GM19455 (cell line): ENCODE measurements around the gene DCHS1.

Experiments used
- ATAC-seq: cut with Tn5 transposase; IDR thresholded peaks from one replicate; pipeline ENCODE4 v1.9.1; 2021; ENCODE audit not compliant: unreplicated experiment

DCHS1 gene

DNA sequence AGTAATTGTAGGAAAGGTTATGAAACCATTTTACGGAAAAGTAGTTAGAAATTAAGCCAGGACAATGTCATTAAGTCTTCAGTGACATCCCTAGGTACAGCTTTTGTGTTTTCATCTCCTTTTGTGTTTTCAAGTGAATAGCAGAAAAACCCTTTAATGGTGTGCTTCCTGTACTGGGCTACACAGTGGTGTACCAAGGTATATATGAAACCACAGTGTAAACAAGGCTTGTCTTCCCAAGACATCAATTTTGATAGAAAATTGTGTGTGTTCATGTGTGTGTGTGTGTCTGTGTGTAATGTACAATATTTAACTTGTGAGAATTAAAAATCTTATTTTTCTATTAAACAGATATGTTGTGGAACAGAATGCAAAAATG, 18.6 kb upstream of the DCHS1 start:
- ATAC-seq: no peak

DNA sequence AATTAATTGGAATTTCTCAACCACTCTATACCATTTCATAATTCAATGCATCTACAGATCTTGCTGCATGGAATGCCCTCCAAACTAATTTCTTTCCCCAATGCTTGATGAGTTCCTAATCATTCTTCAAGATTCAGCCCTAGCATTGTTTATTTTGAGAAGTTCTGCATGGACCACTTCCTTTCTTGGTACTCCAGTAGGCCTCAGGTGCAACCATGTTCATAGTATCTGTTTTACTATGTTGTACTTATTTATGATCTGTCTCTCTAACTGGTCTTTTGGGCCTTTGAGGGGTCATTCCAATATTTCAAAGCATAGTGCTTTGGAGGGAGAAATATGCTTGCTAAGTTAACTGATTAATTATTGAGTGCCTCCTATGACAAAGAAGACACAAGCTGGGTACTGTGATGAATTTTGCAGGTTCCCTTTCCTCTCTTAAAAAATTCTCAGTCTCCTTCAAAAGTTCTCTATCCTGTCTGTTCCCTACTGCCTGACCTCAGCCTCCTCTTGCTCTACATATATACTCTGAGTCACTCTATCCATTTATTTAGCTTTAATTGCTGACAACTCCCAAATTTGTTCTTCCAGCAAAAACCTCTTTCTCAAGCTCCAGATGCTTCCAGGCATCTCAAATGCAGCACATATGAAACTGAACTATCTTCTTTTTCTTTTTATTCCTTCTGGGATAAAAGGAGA, 18.1 kb upstream of the DCHS1 start:
- ATAC-seq: no peak

DNA sequence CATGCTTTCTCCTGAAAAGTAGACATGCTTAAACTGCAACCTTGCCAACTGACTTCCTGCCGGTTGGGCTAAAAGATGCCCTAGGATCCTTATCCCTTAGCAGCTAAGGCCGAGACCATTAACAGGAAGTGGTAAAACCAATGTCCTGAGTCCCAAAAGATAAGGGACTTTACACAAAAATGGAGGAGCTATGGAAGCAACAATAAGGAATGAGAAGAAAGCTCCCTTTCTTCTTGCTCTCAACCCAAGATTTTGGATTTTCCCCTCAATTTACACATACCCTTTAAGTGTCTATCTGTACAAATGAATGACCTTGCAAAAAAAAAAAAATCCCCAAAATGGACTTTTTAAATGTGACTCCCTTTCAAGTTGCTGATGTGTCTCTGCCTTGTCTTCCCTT, 16.4 kb upstream of the DCHS1 start:
- no peak for ATAC-seq

DNA sequence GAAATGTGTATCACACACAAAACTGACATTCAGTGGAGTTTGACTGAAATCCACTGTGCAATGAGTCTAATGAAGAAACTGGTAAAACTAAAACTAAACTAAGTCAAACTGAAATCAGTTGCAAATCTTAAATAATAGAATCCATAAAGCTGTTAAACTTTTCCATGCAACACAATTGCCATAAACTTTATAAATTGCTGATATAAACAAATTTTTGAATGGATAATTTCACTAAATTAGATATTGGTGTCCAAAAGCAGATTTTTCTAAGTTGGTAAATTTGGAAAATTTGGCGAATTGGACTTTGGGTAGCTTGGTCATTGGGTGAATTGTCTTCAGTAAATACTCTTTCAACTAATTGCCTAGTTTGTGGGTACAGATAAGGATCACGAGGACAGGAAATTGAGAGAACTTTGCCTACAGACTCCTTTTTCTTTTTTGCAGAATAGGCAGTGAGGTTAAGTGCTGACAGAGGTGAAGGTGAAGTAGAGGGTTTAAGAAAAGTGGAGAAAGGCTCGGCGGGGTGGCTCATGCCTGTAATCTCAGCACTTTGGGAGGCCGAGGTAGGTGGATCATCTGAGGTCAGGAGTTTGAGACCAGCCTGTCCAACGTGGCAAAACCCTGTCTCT, 14.7 kb upstream of the DCHS1 start:
- ATAC-seq: no peak

DNA sequence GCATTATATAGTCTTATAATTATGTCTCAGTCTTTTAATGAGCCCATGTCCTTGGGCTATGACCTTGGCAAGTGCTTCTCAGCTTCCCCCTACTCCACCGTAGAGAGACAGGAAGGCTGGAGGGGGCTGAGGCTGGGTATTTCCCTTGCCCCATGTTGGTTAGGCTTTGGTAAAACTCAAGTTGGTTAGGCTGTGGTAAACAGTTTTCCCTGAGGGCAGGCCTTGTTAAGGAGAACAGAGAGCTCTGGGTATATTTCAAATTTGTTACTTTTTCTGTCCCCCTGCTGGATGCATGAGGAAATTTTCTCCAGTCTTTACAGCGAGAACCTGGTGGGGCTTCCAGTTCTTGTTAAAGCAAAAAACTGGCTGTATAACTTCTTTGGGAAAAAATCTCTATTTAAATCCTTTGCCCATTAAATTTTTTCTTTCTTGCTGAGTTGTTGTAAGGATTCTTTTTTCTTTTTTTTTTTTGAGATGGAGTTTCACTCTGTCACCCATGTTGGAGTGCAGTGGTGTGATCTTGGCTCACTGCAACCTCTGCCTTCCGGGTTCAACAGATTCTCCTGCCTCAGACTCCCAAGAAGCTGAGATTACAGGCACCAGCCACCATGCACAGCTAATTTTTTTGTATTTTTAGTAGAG, 12.2 kb upstream of the DCHS1 start:
- no peak for ATAC-seq

DNA sequence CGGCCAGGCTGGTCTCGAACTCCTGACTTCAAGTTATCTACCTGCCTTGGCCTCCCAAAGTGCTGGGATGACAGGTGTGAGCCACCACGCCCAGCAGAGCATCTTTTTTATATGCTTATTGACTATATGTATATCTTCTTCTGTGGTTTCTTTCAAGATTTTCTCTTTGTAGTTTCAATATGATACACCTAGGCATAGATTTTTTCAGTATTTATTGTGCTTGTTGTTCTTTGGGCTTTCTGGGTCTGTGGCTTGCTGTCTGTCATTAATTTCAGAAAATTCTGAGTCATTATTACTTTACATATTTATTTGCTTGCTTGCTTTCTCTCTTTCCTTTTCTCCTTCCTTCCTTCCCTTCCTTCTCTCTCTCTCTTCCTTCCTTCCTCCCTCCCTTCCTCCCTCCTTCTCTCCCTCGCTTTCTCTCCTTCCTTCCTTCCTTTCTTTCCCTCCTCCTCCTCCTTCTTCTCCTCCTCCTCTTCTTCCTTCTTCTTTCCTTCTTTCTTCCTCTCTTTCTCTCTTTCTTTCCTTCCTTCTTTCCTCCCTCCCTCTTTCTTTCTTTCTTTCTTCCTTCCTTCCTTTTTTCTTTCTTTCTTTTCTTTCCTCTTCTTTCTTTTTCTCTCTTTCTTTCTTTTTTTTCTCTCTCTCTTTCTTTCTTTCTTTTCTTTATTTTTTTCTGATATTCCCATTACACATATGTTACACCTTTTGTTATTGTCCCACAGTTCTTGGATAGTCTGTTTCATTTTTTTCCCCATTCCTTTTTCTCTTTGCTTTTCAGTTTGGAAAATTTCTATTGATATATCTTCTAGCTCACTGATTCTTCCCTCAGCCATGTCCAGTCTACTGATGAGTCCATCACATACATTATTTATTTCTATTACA, 10.9 kb upstream of the DCHS1 start:
- no peak for ATAC-seq

DNA sequence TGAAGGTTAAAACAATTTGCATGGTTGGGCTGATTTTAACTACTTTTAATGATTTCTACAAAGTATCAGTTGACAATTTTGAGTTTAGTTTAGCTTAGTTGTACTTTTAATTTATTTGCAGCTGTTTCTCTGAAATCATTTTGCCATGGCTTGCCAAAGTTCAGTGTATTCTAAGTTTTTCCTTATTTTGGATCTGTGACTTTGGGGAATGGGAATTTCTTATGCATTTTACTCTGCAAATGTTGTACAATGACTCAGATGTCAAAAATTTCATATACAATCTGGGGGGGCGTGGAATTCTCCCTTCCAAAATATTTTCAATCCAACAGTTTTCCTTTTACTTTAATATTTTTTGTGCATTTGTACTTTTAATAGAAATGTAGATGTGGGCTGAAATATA, 8.9 kb upstream of the DCHS1 start:
- no peak for ATAC-seq

DNA sequence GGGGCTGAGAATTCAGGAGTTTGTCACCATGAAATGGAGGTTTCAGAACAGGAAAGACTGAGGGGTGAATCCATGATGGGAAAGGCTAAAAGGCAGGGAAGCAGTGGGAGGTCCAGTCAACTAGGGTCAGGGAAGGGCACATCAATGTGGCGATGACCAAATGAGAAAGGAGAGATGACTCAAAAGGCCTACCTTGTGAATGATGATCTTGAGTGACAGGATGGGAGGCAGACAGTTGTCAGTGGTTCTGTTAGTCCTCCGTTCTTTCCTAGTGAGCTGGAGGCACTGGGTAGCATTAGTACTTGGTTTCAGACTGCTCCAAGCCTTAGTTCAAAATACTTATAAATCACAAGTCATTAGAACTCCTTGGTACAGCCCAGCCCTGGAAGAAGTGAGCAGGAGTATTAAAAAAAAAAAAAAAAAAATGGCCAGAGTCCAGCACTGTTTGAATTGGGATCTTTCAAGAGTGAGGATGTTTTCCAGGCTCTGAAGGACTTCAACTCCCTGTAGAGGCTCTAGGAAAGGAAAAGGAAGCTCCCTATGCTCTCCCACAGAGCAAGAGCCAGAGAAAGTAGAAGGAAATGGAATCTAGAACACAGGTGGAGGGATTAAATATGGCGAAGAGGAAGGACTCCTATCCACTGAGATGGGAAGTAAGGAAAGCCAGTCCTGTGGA, 8.3 kb upstream of the DCHS1 start:
- no peak for ATAC-seq

DNA sequence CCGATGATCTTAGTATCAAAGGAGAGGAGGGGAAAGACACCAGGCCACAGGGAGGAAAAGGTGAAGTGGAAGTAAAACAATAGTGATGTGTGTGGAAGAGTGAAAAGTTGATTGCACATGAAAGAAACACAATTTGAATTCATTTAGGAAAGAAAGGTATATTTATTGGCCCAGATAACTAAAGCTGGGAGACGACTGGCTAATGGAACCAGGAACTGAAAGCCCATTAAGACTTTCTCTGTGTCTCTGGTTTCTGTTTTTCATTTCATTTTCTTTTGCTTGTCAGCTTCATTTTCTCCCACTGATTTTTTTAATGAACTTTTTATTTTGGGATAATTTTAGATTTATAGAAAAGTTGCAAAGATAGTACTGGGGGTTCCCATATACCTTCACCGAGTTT, 5.1 kb upstream of the DCHS1 start:
- no peak for ATAC-seq

DNA sequence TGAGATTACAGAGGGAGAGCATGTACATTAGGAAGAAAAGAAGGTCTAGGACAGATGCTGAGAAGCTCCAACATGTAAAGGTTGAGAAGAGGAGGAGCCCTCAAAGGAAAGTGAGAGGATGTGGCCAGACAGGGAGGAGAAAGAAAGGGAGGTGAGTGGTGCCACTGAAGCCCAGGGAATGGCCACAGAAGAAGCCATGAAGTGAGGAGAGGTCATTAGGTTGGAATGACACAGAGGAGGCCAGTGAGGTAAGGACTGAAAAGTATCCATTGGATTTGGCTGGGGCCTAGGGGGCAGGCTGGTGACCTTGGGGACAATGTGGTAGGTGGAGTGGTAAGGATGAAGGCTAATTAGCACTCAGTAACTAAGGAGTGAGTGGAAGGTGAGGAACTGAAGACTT, 3.0 kb upstream of the DCHS1 start:
- no peak for ATAC-seq

DNA sequence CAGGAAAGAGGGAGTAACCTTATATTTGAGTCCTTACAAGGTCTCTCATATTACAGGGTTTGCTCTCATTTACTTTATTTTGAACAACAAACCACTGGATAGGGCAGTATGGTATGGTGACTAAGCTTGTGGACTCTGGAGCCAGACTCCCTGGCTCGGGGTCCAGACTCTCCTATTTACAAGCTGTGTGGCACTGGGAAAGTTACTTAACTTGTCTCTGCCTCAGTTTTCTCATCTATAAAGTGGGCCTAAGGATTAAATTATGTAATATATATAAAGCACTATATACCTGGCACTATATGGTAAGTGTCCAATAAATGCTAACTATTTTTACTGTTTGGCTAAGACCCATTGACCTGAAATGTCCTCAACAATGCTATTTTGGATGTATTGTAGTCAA, 1.7 kb upstream of the DCHS1 start:
- ATAC-seq: no peak

DNA sequence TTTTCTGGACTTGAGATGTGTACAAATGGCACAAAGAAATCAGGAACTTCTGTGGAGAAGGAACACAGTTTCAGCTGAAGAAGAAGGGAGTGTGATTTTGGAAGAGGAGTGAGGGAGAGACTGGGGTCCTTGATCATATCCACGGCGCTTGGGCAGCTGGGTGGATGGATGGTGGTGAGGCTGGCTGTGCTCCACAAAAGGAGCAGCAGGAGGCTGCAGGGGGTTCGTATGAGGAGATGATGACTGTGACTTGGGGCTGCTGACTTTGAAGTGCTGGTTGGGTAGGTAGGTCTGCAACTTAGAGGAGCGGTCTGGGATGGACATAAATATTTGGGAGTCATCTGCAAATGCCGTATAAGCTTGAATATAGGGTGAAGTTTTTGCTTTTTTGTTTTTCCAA, 1.3 kb upstream of the DCHS1 start:
- no peak for ATAC-seq

DNA sequence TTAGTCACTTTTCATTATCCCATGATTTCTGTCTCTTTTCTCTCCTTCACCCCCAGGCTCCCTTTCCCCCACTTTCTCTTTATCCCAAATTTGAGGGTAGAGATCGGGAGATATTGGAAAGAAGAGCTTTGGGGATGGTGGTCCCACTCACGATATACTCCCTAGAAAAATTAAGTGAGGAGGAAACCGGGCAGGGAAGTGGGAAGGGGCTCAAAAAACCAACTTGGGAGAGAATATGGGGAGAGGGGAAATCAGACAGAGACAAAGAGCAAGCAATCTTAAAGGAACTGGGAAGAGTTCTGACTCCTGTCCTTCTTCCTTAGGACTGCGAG, 941 bp upstream of the DCHS1 start:
- ATAC-seq: no peak

DNA sequence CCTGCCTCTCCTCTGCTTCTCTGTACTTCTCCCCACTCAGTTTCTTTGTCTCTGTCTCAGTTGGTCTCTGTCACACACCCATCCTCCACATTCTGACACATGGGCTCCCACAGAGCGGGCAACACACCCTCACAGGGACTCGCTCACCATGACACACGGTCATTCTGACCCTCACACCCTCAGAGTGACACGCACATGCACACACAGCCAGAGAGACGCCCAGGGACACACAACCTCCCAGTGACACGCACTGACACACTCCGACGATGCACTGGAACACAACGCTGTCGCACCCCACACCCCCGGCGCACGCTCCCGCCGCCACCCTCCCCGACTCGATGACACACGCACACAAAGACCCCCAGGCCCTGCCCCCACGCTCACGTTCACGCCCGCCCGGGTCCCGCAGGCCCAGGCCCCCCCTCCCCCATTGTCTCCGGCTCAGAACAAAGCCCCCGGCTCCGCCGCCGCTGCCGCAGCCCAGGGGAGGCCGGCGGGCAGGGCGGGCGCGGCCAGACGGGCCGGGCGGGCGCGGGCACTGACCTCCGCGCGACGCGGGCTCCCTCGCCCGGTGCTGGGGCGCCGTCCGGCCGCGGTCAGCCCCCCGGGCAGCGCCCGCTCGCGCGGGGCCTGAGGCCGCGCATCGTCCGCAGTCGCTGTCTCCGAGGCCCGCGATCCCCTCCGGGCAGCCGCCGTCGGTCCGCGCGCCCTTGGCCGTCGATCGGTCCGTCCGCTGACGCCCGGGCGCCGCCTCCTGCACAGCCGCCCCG, 404 bp downstream of the DCHS1 start:
- ATAC-seq: no peak

DNA sequence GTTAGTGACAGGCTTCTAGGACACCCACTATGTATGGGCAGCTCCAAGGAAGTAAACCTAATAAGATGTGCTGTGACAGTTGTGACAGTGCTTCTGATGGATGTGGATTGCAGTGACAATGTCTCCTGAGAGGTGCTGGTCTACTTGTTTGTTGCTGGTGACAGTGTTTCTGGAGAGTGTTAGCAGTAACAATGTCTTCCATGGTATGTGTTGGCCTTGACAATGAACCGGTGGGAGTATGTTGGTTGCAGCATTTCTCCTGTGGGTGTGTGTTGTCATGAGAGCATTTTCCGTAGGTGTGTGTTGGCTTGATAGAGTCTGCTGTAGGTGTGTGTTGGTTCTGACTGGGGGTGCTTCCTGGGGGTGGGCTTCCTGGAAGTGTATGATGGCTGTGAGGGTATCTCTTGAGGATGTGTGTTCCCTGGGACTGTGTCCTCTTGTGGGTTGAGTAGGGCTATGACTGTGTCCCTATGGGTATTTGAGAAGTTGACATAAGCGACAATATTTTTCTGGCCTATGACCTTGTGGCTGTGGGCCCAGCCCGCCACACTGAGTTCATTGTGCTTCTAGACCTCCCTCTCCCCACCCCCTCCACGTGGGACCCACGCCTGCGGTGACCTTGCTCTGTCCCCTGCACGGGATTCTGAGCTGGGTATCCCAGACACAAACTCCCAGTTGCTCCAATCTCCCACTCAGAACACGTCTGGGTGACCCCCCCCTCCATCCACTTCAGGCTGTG, 1.2 kb downstream of the DCHS1 start:
- ATAC-seq: no peak

DNA sequence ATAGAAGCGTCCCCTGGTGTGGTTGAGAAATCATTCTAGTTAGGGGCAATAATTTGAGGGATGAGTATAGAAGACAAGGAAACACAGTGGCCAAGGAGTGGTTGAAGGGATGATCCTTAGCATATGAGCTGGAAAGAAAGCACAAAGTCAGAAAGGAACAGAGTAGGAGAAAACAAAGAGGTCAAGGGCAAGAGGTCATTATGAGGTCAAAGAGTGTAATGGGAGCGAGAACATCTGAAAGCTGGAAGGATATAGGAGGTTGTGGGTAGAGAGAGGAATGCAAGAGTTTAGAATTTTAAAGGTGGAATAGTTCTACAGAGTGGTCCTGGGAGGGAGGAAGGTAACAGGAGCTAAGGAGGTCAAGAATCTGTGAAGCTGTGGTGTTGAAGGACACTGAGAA, 2.0 kb downstream of the DCHS1 start:
- no peak for ATAC-seq

DNA sequence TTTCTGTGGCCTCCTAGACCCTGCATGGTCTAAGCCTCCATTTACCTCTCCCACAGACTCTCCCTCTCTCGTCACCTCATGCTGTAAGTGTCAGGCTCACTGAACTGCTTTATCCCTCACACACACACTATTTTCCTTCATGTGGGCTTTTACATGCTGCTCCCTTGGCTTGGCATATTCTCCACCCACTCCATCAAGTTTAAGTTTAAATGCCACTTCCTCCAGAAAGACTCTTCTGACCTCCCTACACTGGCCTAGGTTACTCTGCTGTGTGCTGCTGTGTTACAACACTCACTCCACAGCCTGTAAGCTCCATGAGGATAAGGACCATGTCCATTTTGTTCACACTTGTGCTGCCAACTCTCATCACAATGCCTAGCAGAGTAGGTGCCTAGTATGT, 2.5 kb downstream of the DCHS1 start:
- ATAC-seq: no peak

DNA sequence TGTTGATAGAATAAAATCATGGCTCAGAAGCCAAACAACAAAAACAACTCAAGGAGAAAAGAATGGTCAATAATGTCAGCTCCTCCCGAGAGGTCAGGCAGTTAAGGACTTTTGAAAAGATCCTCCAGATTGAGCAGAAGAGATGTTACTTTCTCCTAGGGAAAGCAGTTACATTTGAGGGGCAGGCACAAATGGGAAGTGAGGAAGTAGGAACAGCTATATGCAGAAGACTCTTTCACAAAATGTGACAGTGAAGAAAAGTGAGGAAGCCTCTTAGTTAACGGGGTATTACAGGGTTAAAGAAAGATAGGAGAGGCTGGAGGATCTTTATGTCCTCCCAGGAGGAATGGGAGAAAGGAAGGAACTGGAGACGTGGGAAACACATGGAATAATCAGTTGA, 3.4 kb downstream of the DCHS1 start:
- no peak for ATAC-seq

DNA sequence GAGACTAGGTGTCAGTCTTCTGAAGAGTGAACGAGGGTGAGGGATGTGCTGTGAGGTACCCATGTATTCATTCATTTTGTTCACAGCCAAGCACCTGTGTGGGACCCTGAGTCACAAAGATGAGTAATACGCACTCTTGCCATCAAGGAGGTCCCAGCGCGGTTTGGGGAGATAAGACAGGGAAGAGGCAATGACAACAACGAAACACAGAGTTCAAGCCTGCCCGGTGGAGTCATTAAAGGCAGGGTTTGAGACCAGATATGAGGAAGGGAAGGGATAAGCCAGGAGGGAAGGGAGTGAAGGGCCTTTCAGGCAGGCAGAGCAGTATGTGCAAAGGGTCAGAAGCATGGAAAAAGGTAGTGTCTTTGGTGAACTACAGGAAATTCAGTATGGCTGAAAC, 4.6 kb downstream of the DCHS1 start:
- no peak for ATAC-seq

DNA sequence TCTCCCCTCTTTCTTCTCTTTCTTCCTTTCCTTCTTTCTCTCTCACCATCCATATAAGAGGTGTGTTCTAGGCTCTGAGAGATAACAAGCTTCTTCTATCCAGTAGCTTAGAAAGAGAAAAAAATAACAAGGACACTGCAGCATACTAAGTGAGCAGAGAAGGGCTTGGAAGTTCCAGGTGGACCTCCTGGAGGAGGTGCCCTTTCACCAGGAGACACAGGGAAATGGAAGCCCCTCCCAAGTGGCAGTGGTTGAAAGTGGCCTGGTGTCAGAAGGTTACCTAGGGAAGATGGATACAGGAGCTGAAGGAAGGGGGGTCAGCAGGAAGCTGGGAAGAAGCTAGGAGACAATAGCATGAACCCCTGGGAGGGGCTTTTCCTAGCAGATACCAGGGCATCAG, 5.5 kb downstream of the DCHS1 start:
- ATAC-seq: no peak
